GM10266 (cell line): Measurements from ENCODE around the gene CDR2L.

ENCODE experiments used
- DNase-seq: peaks from one replicate; pipeline ENCODE4 v3.0.0; 2012; ENCODE audit errors: extremely low spot score
- CTCF ChIP-seq: IDR thresholded peaks from 2 replicates; pipeline ENCODE4 v1.5.1; 2012; ENCODE audit warnings: mild to moderate bottlenecking, low read depth; ENCODE audit not compliant: control insufficient read depth, insufficient read depth; ENCODE audit errors: missing control alignments

The CDR2L gene

GRCh38 chr17:75006653-75007052 is 19.2 kb downstream of the CDR2L start:
- TF ChIP-seq CTCF = peak; percentile 2
- DNase-seq = peak; percentile 37

- no peak for DNase-seq
- TF ChIP-seq CTCF = no peak
These were observed 20.9 kb downstream of the CDR2L start for GRCh38 chr17:75008373-75008772.

- no peak for DNase-seq
- TF ChIP-seq CTCF = no peak
These were observed 21.8 kb downstream of the CDR2L start for GRCh38 chr17:75009139-75009724.

GRCh38 chr17:75010683-75011400 is 23.4 kb downstream of the CDR2L start:
- DNase-seq = peak; percentile 29

GRCh38 chr17:75011401-75012095 is 24.1 kb downstream of the CDR2L start:
- no peak for TF ChIP-seq CTCF
- DNase-seq = no peak

More at GRCh38 chr17:75010683-75011400, 23.4 kb downstream of the CDR2L start:
- no peak for TF ChIP-seq CTCF

GRCh38 chr17:75012096-75012345 is 24.6 kb downstream of the CDR2L start:
- no peak for TF ChIP-seq CTCF
- DNase-seq = no peak
